GM19463 (cell line): Measurements from ENCODE around the gene SMU1.
A peak's percentile ranks its signal among the peaks of the same experiment; 100 is the strongest.
"Not testable (repeated sequence)": the region's sequence is repeated elsewhere in the genome, so short reads cannot be mapped to it uniquely, and the experiment has no call there.

Experiments used
- ATAC-seq: cut with Tn5 transposase; IDR thresholded peaks from one replicate; pipeline ENCODE4 v1.9.1; 2021; ENCODE audit warnings: mild to moderate bottlenecking, moderate library complexity; ENCODE audit not compliant: unreplicated experiment

Gene SMU1

DNA sequence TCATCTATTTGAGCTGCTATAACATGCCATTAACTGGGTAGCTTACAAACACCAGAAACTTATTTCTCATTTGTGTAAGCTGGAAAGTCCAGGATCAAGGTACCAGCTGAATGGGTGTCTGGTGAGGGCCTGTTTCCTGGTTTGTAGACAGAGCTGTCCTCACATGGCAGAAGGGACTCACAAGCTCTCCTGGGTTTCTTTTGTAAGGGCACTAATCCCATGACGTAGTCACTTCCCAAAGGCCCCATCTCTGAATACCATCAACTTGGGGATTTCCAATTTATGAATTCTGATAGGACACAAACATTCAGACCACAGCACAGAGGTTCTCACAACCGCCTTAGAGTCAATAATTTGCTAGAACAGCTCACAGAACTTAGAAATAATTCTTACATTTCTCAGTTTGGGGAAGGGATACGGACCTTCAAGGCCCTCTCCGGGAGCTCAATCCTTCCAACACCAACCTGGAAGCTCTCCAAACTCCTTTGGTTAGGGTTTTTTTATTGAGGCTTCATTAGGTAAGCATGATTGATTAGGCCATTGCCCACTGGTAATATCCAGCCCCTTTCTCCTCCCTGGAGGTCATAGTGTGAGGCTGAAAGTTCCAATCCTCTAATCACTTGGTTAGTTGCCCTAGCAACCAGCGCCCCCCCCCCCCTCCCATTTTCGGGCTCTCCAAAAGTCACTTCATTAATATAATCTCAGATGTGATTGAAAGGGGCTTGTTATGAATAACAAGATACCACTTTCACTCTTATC lies 59.0 kb downstream of the SMU1 start:
- peak; percentile 76 for ATAC-seq

DNA sequence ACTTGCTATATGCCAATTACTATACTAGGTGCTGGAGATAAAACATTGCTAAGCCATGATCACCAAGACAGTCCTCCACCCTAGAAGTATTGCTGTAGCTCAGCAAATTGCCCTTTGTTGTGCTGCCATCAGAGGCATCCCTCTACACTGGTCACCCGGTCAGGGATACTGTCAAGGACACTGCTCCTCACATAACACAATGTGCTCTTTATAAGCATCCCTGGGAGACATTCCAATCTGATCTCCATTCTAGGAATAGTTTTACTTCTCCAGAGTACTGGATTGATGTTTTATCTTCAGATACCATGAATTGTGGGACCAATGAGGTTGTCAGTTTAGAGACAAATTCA lies 61.8 kb downstream of the SMU1 start:
- no peak for ATAC-seq

DNA sequence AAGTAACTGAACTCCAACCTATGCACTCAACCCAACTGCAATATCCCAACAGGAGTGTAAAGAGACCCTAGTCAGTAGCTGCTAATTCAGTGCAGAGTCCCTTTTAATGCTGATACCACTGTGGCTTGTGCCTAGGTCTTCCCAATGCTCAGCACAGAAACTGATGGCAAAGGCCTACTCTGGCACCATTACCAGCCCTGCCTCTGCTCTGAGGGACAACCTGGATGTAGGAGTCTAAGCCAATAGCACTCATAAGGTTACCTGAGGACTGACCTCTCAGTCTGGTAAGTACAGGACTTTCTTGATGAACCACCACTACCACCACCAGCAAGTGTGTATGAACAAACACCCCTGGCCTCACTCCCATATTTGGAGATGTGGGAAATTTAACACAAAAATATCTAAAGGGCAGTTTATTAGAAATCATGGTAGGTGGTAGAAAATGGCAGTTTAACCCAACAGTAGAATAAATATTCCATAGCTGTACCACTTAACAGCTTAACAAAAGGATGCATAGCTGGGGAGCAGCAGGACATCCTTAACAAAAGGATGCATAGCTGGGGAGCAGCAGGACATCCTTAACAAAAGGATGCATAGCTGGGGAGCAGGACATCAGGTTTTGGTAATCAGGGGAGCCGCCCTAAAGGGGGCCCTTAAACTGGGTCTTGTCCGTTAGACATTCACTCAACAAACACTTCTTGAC lies 62.4 kb downstream of the SMU1 start:
- ATAC-seq, result no peak

DNA sequence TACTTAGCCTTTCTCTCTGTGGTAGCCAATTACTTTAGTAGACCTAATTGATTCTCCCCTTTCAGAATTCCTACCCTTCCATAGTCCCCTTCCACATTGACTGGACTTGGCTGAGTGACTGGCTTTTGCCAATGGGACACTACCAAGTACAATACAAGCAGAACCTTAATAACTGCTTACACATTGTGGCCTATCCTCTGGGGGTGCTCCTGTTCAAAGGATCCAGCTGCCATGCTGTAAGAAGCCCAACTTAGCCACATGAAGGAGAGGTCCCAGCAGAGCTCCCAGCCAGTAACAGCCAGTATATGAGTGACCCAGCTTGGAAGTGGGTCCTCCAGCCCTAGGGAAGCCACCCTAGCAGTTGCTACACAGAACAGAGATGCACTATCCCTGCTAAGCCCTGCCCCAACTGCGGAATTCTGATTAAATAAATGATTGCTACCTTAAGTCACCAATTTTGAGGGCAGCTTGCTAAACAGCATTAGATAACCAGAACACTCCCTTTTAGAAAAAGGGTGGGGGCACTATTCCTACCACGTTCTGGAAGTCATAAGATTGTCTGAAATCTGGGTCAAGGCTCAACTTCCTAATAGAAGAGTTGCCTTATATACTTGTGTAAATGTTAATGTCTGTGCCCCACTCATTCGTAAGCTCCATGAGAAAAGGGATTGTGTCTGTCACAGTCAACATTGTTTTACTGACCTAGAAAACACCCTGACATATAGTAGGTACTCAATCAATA lies 64.0 kb downstream of the SMU1 start:
- no peak for ATAC-seq

DNA sequence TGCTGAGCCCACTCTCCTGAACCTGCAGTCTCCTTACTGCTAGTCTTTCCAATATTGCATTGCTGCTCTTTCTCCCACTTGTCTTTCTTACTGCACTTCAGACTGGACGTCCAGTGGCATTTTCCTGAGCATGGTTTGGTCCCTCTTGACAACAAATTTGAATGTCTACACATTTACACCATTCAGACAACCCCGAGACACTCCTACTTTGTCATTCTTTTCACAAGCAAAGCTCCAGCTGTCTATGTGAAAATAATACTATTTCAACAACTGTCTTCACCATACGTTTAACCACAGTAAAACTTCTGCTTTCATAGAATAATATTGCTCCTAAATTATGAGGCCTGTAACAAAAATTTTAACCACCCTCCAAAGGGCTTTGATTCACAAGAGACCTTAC lies 64.6 kb downstream of the SMU1 start:
- no peak for ATAC-seq

DNA sequence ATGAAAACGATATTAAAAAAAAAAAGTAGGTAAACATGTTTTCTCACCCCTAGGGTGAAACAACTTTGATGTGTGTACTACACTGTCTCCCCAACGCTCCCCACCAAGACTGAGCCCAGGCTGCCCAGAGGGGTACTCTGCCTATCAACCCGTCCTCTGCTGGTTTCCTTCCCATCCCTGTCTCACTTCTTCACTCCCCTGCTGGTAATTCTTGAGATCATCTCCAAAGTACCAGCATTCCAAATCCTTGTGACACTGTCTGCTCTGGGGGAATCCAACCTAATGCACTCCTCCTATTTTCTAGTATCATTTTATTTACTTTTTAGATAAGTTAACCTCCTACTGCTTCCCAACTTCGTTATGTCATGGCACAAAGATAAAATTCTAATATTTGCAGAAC lies 68.7 kb downstream of the SMU1 start:
- no peak for ATAC-seq

DNA sequence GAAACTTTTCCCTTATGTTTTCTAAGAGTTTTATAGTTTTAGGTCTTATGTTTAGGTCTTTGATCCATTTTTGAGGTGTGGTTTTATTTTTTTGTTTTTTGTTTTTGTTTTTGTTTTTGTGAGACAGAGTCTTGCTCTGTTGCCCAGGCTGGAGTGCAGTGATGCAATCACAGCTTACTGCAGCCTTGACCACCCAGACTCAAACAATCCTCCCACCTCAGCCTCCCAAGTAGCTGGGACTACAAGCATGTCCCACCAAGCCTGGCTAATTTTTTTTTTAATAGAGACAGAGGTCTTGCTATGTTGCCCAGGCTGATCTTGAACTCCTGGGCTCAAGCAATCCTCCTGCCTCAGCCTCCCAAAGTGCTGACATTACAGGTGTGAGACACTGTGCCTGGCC lies 71.1 kb downstream of the SMU1 start:
- ATAC-seq, result not testable (repeated sequence)

DNA sequence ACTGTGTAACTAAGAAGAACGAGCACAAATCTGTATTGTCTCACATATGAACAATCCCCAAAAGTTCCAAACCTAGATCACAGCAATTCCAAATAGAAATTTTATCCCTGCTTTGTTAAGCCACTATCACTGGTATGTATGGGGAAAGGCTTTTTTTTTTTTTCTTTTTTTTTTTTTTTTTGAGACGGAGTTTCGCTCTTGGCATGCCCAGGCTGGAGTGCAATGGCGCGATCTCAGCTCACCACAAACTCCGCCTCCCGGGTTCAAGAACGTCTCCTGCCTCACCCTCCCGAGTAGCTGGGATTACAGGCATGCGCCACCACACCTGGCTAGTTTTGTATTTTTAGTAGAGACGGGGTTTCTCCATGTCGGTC lies 75.8 kb downstream of the SMU1 start:
- not testable (repeated sequence) for ATAC-seq

DNA sequence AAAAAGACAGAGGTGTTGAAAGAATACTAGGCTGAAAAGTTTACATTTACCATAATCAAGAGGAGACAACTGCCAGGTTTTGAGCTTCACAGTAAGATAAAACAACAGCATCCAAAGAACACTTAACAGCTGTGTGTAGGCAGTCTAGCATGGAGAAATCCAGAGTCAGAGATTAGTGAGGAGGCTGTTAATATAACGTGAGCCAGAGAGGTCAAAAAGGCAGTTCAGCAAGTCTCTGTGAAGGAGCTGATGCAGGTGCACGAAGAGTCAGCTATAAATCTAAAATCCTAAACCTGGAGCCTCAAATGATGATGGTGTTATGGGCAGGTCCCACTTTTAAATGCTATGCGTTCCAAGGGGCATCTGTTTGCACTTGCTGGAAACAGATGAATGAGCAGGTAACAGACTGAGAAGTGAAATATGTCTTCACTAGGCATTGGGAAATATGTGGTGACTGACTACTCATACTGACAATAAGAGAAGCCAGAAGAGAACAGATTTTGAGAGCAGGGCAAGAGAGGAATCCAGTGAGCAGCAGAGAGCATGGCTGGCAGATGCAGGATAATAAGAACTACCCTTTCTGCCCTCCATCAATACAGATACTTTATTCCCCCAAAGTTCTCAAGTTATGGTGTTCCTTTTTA lies 83.8 kb downstream of the SMU1 start:
- ATAC-seq, result no peak

DNA sequence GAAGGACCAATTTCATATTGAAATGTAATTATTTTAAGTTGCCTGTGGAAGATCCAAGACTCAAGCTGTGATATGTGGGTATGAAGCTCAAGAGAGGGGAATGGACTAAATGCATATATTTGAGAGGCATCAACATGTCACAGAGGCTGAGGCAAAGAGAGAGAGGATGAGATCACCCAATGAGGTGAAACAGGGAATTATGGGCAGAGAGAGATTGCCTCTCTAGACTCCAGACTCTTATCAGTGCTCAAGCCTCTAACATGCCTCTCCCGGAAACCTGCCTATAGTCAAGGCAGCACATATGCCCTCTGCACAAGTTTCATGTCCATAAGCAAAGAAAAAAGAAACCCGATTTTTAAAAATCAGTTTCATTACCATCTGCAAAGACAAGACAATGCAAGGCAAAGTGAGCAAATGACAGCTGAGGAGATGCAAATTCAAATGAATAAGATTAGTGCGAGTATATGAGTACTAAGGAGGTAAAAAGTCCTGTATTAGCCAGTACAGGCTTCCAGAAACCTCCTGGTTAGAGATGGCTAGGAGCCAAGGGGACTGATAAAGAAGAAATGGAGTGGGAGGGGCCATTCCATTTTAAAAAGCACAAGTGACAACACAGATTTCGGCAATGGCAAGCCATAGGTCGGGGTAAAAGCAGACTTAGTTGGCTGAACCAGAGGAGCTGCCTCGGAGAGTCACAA lies 84.4 kb downstream of the SMU1 start:
- no peak for ATAC-seq
